Stimulated activated CD8-positive, alpha-beta memory T cell treated with anti-CD3 and anti-CD28 coated beads, Interleukin-4, amount 100 ng/mL, for 24 hours (primary cell): ENCODE data around the gene MLPH.
A peak's percentile ranks its signal among the peaks of the same experiment; 100 is the strongest.

Experiments
- DNase-seq: peaks from one replicate; pipeline ENCODE4 v3.0.0-alpha.2; 2020; ENCODE audit warnings: low read depth

MLPH gene

DNA sequence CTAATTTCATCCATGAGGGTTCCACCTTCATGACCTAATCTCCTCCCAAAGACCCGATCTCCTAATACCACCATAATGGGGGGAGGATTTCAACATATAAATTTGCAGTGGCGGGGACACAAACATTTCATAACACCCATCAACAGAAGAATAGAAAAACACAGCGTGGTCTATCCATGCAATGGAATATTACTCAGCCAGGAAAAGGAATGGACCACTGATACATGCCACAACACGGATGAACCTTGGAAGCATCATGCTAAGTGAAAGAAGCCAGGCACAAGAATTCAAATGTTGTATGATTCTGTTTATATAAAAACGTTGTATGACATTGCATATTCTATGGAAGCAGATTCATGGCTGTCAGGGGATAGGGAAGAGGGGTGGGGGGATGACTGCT lies 82.0 kb downstream of the MLPH start:
- DNase-seq = no peak

DNA sequence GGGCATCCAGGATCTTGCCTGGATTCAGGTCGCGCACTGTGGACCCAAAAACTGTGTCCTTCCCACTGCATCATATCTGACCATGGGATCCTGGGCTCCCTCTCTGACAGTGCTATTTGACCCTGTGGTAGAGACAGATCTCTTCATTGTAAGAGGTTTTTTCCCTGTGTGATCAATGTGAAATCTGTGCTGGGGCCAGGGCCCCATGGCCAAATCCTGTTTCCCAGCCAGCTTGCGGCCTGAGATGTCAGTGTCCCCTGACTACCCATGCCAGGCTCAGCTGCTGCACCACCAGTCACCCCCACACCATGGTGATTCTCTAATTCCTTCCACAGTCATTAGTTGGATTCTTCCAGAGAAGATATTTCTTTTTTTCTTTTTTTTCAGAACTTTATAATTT lies 82.8 kb downstream of the MLPH start:
- no peak for DNase-seq

DNA sequence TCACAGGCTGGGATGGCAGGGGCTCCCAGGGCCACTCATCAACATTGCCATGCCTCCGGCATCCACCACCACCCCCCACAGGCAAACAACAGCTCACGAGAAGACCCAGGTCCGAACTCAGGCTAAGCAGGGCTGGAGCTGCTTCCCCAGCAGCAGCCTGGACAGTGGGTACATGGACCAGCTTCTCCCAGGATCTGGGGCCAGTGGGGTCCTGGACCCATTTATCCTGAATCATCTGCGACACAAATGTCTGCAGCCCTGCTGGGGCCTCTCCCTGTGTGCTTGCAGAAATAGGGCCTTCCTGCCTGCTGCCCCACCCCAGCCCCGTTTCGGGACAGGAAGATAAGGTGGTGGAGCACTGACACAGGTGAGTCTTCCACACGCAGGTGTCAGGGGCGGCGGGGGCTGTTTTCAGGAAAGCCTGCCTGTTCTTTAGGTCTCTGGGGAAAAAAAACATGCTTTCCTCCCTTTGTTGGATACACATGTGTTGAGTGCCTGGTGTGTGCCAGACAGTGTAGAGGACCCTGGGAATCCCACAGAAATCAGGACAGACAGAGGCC lies 83.8 kb downstream of the MLPH start:
- DNase-seq = no peak

DNA sequence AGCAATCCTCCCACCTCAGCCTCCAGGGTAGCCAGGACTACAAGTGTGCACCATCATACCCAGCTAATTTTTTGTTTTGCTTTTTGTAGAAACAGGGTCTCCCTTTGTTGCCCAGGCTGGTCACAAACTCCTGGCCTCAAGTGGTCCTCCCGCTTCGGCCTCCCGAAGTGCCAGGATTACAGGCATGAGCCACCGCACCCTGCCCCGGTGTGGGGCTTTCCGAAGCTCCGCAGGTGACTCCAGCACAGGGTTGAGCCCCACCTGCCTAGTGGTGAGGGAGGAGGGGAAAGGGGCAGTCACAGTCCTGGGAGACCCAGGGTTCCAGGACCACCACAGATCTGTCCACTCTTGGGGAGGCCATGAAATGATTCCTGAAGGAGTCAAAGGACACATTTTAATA lies 84.5 kb downstream of the MLPH start:
- DNase-seq = no peak

DNA sequence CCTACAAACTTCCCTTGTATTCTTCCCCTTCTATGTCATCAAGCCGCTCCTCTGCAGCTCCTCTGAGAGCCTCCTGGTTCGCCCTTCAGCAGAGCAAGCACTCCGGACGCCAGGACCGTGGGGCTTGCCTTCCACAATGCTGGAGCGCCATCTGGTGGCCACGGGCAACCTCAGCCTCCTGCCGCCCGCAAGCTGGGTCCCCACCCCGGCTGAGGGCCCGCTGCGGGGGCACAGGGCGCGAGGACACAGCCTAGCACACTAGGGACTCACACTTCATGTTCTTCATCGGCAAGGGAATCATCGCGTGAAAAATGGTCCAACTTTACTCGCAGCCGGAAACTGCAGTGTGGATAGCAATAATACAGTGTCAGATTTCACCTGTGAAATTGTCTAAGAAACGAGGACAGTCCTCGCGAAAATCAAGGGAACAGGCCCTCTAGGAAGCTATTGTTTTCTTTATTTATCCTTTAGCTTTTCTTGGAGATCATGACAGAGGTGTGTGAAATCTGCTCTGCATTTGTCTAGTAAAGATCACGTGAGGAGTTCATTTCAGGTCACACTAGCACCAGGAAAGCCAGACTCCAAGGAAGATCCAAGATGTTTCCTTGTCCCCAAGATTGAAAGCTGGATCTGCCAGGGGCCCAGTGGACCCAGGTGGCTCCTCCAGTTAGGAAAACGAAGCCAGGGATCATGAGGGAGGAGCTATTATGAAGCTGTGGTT lies 85.1 kb downstream of the MLPH start:
- DNase-seq = peak; percentile 81

DNA sequence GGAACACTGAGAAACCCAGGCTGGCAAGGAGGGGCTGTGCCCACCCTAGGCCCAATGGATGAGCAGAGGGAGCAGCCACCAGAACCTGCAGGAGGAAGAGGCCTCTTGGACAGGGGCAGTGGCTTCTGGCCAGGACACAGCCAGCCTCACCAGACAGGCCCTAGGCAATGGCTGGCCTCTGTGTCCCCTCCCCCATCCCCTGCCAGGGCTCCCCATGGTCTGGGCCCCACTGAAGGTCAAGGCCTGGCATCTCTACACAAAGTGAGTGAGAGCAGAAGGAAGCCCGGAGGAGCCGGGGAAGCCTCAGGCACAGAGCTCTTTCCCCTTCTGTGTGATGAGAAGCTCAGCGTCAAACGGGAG lies 85.7 kb downstream of the MLPH start:
- DNase-seq = no peak

DNA sequence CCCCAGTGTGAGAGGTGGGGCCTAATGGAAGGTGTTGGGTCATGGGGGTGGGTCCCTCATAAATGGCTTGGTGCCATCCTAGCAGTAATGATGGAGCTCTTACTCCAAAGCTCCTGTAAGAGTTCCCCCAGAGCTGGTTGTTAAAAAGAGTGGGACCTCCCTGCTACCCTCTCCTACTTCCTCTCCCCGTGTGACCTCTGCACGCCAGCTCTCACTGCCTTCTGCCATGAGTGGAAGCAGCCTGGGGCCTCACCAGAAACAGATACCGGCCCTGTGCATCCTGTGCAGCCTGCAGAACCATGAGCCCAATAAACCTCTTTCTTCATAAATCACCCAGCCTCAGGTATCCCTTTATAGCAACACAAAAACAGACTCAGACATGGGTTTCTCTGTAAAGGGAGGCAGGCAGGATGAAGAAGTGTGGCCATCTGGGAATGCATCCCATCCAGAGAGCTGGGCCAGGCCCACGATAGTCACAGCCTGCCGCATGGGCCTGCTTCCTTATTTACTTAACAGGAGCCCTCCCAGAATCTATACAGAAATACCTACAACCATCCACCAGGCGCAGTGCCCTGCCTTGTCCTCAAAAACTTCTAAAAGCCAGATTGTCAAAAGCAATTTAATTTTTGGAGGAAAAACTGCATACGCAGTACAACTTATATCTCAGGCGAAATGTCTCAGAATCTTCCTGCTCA lies 86.8 kb downstream of the MLPH start:
- DNase-seq = no peak

DNA sequence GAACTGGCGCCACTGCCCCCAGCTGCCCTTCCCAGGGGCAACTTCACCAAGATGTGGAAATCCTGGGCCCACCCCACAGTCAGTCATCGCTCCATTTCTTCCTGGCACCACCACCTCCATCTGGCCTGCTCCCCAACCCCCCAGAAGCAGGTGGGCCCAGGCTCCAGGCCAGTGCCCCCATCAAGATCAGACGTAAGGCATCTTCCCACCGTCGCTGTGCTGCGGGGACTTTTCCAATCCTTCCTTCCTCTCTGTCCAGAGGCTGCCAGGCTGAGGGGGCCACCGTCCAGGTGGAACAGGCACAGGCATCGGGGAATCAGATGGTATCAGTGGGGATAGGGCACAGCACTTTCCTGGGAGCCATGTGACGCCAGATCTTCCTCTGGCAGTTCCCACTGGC lies 87.4 kb downstream of the MLPH start:
- DNase-seq = no peak

DNA sequence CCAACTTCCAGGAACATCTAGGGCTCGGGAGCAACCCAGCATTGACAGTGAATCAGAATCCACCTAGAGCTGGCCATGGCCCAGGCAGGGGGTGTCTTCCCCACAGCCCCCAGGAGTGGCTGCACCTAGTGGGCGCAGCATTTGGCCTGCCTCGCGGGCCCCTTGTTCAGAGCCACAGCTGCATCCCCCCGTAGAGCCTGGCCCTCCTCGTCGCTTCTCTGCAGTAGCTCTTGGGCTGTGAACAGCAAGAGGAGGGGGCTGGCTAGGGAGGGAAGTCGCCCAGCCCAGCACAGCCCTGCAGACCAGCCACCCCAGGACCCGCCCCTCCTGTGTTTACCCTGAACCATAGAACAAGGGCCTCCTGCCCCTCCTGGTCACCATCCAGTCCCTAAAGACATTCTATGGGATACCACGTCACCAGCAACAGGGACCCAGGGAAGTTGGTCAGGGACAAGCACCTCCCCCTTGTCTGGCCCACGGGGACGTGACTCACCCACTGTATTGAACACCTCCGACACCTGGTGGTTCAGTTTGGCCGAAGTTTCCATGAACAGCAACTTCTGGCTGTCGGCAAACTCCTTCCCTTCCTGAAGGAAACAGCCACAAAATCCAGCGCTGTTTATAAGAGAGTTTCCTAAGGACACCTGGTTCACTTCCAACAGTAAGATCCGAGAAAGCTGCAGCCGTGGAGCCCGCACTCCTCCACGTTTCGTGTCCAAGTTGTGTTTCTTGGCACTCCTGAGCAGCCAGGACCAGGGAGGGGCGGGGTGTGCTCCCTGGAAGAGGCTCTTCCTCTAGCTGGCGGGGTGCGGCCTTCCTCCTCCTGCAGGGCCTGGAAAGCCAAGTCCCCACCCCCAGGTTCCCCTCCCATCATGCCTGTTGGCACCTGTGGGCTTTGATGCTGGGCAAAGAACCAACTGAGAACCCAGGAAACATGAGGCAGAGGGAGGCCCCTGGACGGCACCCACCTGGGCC lies 88.1 kb downstream of the MLPH start:
- DNase-seq = no peak

DNA sequence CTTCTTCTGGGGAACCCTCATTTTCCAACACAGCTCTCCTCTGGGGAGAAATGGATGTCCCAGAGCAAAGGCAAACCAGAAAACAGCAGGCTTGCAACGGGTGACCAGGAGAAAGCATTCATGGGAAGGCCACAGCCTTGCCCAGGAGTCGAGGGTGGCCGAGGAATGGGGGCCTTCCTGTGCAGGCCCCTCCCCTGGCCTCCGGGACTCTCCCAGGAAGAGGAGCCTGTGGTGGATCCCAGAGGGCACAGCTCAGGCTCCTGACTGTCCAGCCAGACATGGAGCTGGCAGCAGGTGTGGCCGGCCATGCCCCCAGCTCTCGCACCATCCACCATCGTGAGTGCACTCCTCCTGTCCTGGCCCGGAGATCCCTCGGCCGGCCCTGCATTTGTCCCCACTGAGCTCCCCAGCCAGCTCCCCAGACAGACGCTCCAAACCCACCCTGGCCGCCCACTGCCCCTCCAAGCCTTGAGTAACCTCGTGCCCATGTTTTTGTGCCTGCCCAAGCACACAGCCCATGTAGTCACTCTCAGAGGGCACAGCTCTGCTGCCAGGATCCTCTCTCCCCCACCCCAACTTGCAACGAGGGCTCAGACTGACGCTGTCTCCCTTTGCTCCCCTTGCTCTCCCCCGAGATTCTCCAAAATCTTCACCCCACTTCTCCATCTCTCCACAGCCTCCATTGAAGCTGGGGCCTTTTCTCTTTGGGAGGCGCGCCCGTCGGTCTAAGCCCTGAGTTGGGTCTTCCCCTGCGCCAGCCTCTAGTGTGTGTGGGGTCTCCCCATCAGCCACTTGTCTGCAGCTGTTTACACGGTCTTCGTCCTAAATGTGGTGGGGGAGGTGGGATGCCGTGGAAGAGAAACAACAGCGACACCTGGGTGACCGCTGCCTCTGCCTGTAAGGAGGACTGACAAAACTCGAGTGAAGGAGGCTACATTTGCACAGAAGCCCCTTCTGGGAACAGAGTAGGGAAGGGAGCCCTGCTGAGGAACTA lies 89.1 kb downstream of the MLPH start:
- DNase-seq = no peak

DNA sequence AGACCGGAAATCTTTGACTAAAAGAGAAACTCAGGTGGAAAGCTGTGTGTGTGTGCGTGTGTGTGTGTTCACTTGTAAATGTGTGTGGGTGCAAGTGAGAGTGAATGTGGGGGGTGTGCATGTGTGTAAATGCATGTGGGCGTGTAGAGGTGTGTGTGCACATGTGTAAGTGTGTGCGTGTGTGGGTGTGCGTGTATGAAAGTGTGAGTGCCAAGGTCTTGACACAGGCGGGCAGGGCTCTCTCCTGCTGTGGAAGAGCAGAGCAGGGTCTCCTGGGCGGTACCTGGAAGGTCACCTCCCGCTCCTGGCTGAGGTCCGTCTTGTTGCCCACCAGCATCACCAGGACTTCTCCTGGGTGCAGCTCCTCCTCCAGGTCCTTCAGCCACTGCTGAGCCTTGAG lies 89.9 kb downstream of the MLPH start:
- no peak for DNase-seq

DNA sequence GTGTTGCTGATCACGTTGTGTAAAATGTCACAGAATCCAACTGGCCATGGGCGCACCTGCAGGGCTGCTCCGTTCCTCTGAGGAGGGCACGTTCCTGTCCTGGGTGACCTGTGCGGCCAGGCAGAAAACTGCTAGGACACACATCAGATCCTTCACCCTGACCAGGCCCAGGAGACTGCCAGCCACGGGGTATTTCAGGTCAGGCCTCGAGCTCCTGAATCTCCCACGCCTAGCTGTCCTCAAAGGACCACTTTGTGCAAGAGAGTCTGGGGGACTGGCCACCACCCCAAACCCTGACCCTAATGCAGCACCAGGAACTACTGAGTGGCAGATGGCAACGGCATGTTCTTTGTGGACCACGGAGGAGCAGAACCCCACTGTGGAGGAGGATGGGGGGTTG lies 90.4 kb downstream of the MLPH start:
- DNase-seq = no peak

DNA sequence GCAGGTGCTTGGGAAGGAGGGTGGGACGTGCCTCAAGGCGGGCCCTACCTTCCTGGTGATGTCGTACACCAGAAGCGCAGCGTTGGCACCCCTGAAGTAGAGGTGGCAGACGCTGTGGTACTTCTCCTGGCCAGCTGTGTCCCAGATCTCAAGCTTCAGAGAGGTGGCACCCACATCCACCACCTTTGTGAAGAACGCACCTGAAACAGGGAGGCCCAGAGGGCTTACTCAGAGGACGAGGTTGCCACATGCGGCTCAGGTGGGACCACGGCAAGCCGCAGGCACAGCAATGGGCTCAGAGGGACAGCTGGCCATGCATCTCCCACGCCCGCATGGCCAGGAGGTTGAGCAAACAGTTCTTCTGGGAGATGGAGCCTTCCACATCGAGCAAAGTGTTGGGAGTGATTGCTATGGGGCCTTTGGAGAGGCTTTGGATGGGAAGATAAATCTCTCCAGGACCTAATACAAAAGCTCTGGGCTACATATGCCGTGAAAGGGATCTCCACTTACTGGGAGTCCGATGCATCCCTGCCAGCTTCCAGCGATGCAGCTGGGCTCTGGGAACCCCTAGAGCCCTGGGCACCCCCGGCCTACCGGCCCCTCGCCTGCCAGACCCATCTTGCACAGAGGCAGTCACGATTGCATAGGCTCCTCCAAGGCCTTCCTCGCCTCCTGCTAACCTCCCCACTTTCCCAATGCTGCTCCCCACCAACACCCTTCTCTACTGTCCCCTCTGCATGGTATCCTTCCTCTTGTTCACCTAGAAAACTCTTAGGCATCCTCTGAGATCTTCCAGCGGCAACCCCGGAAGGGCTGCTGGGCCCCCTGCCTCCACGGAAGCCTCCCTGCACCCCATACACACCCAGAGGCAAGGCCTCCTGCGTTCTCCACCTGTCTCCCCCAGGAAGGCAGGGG lies 91.2 kb downstream of the MLPH start:
- no peak for DNase-seq

DNA sequence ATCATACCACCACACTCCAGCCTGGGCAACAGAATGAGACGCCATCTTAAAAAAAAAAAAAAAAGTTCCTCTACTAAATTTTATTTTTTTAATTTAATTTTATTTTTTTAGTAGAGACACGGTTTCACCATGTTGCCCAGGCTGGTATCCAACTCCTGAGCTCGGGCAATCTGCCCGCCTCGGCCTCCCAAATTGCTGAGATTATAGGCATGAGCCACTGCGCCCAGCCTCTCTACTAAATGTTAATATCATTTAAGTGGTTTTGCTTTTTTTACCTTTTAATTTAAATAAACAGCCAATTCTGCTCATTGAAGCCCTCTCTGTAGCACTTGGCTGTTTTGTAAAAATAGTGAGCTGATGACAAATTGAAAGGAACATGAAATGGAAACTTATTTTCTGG lies 94.3 kb downstream of the MLPH start:
- no peak for DNase-seq

DNA sequence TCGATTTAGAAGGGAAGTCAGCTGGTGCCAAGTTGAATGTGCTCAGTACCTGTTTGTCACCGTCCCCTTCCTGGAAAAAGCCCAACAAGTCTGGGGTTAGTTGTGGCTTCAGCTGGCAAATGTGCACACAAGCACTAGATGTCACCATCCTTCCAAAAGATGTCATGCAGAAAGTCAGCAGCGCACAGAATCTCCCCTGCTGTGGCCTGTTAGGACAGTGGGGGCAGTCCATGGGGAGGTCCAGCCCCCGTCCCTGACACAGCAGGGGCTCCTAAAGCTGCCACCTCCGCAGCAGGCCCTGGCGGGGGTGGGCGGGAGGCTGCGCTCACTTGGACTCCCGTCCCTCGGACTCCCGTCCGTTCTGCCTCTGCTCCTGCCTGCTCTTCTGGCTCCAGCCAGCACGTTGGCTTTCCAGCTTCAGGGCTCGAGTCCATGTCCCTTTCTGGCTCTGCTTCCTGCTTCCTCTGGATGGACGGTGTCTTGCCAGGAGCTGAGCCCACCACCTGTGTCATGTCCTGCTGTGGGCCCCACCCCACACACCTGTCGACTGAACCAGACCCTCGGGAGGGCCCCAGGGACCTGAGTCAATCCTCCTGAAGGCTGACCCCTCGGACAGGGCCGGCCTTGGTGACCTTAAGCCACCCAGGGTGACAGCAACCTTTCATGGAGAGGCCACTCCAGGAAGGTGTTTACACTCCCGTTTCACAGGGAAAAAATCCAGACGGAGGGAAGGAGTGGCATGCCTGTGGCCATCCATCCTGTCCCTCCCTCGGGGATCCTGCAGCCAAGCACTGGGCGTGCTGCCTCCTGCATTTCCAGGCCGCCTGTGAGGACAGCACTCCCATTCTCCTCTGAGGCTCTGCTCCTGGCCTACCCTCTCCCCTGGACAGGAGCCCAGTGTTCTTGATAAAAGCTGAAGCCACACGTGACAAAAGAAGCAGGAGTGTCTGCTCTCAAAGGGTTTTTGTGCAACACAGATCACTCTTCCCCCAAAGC lies 95.0 kb downstream of the MLPH start:
- DNase-seq = peak; percentile 12

DNA sequence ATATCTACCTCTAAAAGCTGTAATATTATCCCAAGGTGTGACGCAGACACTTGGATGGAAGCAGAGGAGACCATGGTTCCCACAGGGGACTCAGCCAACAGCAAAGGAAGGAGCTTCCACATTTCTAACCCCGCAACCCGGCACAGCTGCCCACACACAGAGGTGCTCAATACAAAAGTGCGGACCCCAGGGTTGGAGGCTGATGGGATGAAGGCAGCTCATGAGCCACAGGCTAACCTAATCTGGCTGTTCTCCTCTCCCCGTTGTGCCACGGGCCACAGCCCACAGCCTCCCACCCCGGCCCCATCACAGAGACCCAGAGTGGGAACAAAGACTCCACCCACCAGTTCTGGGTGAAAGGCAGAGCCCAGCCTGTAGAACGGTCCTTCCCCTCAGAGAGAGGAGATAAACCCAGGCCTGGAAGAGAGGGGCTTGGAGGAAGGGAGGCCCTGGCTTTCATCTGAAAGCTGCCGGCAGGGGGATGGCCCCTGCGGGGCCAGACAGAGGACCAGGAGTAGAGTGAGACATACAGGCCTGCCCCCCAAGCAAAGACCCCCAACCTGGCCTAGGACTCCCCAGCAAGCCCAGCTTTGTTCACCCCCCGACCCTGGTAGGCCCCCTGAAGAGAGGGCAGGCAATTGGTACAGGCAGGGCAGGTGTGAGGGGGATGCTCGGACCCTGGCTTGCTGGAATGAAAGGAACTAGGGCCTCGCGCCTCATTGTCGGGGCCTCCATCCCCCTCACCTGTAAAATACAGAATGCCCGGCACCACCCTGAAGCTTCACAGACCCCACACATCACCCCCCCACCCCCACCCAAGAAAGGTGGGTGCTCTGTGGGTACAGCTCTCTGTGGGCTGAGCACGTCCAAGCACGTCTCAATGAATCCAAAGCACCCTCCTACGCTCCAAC lies 96.6 kb downstream of the MLPH start:
- DNase-seq = no peak

DNA sequence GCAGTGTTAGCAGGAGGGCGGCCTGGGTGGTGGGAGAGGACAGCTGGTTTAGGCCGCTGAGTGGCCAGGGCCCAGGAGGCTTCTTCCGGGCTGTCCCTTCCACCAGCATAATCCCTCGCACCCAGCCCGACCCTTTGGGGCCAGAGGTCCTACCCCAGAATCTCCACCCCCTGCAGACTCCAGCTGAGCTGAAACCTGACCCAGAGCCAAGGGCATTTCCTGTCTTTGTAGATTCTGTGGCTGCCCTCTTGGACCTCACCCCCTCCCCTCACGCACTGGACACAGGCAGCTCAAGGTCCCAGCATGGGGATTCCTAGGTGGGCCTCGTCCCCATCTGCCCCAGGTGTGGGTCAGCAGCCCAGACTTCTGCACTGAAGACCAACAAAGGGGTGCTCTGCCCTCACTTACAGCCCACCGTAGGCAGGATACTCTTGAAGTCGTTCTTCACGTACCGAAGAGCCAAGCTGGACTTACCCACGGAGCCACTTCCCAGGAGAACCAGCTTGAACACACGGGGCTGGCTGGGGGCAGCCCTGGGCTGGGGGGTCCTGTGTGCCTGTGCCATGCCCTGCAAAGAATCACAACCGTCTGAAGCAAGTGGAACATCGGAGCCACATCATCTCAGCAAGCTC lies 98.7 kb downstream of the MLPH start:
- DNase-seq = no peak
